Measurements from ENCODE around the gene MINDY4.
"Not testable (repeated sequence)": the region's sequence is repeated elsewhere in the genome, so short reads cannot be mapped to it uniquely, and the experiment has no call there.

The MINDY4 gene

GRCh38 chr7:30805931-30806330 is 34.7 kb downstream of the MINDY4 start:
- no peak for DNase-seq

- not testable (repeated sequence) for DNase-seq
Measured at GRCh38 chr7:30807477-30807876, 36.3 kb downstream of the MINDY4 start.

GRCh38 chr7:30807941-30808340 is 36.7 kb downstream of the MINDY4 start:
- not testable (repeated sequence) for DNase-seq

- no peak for DNase-seq
Measured at GRCh38 chr7:30810986-30811385, 39.8 kb downstream of the MINDY4 start.

GRCh38 chr7:30812676-30813075 is 41.5 kb downstream of the MINDY4 start:
- DNase-seq, result no peak

GRCh38 chr7:30813466-30813865 is 42.2 kb downstream of the MINDY4 start:
- DNase-seq, result no peak

GRCh38 chr7:30814700-30815387 is 43.6 kb downstream of the MINDY4 start:
- no peak for DNase-seq

GRCh38 chr7:30815388-30815854 is 44.2 kb downstream of the MINDY4 start:
- DNase-seq, result no peak

- DNase-seq, result no peak
Measured at GRCh38 chr7:30815951-30816644, 44.9 kb downstream of the MINDY4 start.

GRCh38 chr7:30816645-30817370 is 45.6 kb downstream of the MINDY4 start:
- no peak for DNase-seq

GRCh38 chr7:30817371-30817767 is 46.2 kb downstream of the MINDY4 start:
- no peak for DNase-seq

- no peak for DNase-seq
Measured at GRCh38 chr7:30824821-30825720, 53.9 kb downstream of the MINDY4 start.

GRCh38 chr7:30826181-30826580 is 55.0 kb downstream of the MINDY4 start:
- DNase-seq, result no peak

- DNase-seq, result no peak
Measured at GRCh38 chr7:30828591-30828990, 57.4 kb downstream of the MINDY4 start.

- DNase-seq, result no peak
Measured at GRCh38 chr7:30829471-30829870, 58.3 kb downstream of the MINDY4 start.

GRCh38 chr7:30831227-30831626 is 60.0 kb downstream of the MINDY4 start:
- DNase-seq, result no peak

GRCh38 chr7:30831936-30832335 is 60.7 kb downstream of the MINDY4 start:
- DNase-seq, result no peak

- DNase-seq, result not testable (repeated sequence)
Measured at GRCh38 chr7:30834017-30834674, 62.9 kb downstream of the MINDY4 start.

GRCh38 chr7:30835396-30835915 is 64.2 kb downstream of the MINDY4 start:
- DNase-seq, result no peak

GRCh38 chr7:30836991-30837390 is 65.8 kb downstream of the MINDY4 start:
- DNase-seq, result no peak

- DNase-seq, result no peak
Measured at GRCh38 chr7:30837581-30837980, 66.4 kb downstream of the MINDY4 start.

GRCh38 chr7:30838008-30838407 is 66.8 kb downstream of the MINDY4 start:
- no peak for DNase-seq
